ENCODE results near the gene BCAS1.
A peak's percentile ranks its signal among the peaks of the same experiment; 100 is the strongest.

BCAS1 gene

DNA sequence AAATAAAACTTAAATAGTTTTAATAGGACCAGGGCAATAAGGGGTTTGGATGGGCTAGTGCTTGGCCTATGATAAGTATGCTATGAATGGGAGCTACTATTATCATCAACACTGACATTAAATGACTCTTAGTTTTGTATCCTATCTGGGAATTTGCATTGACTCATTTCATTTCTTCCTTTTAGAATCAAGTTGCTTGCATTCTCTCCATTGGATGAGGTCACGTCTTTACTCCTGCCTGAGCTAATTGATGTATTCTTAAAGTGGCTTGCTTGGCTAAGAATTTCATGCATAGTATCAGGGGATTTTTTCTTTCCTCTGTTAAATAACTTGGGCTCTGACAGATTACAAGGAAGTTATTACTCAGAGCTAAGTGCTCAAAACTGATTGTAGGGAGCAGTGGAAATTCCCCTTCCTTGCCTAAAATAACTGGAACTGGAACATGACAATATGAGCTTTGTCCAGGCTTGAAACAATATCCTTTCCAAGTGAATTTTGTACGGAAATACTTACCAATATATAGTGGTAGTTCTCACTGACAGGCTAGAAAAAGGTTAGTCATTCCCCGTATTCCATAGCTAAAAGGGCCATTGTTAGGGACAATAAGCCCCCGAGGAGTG lies 169.9 kb downstream of the BCAS1 start:
- no peak for DNase-seq

GRCh38 chr20:53899351-53900167 lies 170.8 kb downstream of the BCAS1 start:
- peak; percentile 1 for DNase-seq

DNA sequence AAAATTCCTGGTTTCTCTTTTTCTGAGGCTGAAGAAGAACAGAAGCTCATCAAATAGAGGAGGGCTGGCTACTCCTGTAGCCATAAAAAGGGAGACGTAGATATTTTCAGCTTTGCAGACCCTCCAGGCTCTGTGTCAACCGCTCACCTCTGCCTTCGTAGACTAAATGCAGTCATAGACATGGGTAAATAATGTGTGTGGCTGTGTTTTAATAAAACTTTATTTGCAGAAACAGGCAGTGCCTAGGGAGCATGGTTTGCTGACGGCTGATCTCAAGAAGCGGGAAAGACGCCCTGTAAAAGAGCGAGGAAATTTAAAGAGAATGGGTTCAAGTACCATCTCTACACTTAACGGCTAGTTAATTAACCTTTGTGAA lies 171.8 kb downstream of the BCAS1 start:
- no peak for DNase-seq

DNA sequence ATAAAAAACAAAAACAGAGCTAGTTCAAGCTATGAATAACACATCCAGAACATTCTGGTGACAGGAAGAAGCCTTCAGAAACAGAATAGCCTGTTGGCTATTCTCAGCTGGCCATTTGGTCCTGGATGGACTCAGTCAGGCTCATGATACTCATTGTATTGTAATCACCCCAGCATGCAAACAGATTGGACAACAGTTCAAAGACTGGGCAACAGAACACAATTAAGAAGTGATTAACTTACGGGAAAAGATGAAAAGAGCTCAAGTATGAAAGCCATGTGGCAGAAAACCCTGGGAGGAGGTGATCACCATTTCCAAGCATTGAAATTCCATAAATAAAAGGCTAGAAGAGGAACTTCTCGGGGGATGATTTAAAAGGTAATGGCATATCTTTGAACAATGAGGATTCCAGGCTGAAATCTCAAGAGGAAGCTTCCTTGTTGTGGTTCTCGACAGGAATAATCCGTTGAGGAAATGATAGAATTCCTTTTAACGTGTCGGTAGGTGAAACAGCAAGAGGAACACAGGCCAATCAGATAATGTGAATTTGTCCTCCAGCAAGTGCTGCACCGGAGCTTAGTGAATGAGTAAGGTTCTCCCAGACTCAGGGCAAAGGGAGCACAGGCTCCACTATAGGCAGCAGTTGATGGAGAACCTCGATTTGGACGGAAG lies 172.4 kb downstream of the BCAS1 start:
- no peak for DNase-seq

DNA sequence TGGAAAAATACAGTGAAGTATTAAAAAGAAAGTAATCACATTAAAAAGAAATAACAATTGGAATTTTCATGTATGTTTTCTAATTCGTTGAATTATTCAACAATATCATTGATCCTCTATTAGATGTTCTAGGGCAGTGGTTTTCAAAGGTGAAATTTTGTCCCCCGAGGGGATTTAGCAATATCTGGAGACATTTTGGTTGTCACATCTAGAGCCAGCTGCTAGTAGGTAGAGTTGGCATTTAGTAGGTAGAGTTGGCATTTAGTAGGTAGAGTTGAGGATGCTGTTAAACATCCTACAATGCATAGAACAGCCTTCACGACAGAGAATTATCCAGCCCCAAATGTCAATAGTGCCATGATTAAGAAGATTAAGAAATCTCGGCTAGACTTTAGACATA lies 173.7 kb downstream of the BCAS1 start:
- no peak for DNase-seq

DNA sequence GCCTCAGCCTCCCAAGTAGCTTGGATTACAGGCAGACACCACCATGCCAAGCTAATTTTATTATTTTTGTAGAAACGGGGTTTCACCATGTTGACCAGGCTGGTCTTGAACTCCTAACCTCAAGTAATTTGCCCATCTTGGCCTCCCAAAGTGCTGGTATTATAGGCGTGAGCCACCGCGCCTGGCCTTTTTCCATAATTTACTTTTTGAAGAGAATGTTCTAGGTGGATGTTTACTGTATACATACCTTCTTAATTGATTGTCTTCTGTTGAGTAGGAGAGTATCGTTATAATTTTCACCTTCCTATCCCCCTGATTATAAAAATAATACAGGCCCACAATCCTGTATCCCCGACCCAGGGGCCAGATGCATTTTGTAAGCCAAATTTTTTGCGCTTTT lies 174.4 kb downstream of the BCAS1 start:
- no peak for DNase-seq

- DNase-seq: no peak
Observed at GRCh38 chr20:53895385-53895755, 175.0 kb downstream of the BCAS1 start.

- DNase-seq: no peak
Observed at GRCh38 chr20:53894707-53895384, 175.5 kb downstream of the BCAS1 start.
